Kidney capillary endothelial cell (primary cell): ENCODE data around the gene SV2C.

ENCODE experiments used
- DNase-seq: peaks from one replicate; pipeline ENCODE4 v3.0.0-alpha.2; 2018; ENCODE audit warnings: low spot score

The SV2C gene

DNA sequence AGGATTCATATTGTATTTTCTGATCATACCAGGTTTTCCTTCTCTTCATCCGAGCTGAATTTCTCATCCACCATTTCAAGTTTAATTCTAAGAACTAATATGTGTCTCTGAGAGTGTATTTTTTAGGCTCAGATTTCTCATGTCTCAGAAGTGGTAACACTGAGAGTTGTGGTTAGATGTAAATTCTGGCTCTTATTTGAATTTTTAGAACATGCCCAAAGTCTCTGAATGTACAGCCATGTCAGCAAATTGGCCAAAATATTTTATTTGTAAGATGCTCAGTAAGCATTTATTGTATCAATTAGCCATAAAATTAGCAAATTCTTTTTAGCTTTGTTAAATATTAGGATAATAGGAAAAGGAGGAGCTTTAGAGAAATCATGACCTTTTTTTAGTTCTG, 16.6 kb downstream of the SV2C start:
- DNase-seq = no peak

DNA sequence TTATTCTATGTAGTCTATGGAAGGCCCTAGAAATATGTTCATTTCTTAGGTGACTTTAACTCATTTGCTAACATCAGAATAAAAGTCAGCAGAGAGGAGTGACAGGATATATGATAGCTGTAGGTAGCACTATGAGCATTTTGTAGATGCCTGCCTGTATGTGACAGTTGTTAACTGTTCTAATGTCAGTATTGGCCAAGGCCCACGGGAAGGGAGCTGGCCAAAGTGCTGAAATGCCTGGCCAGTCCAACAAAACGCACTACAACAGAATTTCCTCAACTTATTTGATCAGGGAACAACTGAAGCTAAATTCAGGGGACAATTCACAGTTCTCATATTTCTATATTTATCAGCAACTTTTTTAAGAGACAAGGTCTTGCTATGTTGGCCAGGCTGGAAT, 20.8 kb downstream of the SV2C start:
- peak; percentile 13 for DNase-seq

DNA sequence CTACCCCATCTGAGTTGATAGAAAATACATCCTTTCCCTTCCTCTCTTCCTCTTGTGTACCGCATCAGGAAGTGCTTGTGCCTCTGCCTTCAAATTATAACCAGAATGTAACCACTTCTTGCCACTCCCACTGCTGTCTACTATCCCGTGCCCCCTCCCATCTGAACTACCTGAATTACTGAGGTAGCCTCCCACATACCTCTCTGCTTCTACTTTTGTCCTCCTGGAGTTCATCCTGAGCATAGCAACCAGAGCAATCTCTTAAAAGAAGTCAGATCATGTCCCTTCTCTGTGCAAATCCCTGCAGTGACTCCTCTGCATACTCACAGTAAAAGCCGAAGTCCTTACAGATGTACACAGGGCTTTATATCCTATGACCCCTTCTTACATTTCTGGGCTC, 23.0 kb downstream of the SV2C start:
- DNase-seq = no peak

DNA sequence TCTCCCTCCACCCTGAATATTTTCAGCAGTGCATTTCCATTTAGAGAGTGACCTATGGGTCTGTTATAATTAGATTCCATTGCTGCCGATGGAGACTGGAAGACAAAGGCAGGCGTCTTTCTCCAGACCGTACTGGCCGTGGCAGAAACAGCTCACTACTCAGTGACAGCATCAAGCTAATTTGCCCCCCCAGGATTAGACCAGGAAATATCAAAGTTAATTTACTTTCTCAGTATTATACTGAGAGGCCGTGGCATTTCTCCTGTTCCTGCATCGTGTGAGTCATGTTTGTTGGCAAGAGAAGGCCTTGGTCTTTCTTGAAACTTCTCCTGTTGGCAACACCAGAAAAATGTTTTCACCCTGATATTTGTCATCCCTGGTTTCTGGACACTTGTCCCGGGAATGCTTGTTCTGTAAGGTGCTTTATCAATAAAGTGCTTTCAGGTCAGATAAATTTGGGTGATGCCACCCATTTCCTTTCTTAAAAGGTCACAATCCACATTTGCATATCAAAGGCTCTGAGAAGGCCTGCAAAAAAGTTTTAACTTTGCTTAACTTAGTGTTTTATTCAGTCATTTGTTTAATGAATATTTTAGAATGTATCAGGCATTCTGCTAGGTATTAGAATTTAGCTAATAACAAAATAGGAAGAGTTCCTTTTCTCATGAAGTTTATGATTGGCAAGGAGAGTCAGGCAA, 28.4 kb downstream of the SV2C start:
- no peak for DNase-seq

DNA sequence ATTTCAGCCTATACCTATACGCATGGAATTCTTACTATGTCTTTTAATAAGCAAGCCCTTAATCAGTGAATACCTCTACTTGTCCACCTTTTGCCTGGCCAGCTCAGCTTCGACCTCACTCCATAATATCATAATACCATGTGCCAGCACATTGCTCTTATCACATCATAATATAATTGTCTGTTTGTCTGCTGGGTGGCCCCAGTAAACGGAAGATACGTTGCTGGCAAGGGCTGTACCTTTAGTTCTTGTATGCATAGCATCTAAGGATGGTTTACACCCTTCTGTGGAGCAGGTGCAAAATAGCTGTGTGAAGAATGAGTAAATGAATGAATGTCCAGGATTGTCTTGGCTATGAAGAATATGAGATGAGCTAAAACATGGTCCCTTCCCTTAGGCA, 29.9 kb downstream of the SV2C start:
- no peak for DNase-seq

DNA sequence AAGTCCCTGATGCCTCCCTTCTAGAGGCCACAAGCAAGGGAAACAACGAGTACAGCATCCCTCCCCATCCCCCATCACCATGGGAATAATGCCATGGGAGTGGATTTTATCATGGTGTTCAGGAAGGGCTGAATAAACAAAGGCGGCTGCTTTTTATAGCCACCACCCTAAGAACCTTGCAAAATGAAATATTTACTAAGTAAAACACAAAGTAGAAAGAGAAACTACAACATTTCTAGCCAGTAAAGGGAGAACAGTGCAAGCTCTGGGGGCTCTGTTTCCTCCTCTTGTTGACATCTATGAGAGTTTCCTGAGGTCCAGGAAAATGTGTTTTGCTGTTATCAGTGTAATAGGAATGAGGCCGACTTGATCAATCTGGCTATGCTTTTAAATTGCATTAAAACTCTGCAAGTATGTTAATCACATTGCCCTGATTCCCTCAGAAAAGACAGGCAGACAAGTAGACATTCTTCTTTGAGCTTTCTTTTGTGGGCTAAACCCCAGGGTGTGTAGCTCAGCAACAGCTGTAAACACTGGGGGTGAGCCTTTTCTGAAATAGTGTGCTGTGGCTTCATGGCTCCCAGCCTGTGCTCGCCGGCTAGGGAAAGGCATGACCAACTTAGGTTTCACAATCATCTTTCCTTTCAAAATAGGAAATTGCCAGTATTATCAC, 31.1 kb downstream of the SV2C start:
- DNase-seq = no peak

DNA sequence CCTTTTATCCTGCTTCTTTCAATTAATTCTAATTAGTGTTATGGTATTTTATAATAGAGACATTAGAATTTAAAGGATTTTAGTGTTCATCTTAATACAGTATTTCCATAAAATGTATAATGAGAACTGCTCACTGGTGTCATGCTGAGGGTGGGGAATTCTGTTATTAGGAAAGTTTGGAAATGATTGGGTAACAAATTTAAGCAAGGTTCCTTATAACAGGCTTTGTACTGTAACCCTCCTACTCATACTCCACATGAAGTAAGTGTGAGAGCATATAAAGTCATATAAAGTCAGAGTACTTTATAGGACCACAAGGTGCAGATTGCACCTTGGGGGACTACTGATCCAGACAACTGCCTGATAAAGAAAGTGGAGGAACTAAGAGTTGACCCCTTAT, 42.2 kb downstream of the SV2C start:
- DNase-seq = no peak

DNA sequence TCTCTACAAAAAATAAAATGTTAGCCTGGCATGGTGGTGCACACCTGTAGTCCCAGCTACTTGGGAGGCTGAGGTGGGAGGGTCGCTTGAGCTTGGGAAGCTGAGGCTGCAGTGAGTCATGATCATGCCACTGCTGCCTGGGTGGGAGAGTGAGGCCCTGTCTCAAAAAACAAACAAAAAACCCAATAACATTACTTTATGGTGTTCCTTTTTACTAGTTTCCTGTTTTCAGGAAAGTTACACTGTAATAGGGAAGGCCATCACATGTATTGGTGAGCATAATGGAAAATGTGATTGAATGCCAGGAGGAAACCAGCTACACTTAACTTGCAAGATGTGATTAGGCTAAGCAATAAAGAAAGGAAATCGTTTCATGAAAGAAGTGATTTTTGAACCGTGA, 42.7 kb downstream of the SV2C start:
- DNase-seq = no peak

DNA sequence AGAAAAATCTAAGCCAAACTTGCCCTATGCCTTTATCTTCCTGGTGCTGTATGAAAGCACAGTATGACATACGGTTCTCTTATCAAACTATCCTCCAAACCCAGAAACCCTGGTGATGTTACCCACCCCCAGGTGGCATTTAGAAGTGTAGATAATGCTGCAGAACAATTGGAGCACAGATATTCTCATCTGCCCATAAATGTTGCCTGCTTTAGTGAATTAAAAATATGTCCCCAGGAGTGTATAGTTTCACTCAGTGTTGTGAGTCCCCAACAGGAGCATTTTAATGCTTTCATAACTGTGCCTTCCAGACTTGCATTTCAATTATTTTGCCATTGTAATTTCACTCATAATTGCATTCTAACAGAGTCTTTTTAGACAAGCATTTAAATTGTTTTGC, 50.8 kb downstream of the SV2C start:
- DNase-seq = no peak

DNA sequence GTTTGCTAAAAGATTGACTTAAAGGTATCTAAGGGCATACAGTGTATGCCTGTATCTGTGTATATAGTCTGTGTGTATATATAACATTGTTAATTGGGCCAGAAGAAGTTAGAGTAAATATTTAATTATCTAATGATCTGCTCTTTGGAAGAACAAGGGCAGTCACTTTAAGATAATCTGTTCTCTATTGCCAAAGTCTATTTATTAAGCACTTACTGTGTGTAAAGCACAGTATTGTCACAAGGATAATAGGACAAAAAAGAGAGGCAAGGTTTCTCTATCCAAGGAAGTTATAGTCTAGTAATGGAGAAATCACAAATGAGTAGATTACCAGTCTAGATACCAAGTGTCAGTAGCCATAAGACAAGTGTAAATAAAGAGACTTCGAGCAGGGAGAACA, 51.5 kb downstream of the SV2C start:
- DNase-seq = no peak

DNA sequence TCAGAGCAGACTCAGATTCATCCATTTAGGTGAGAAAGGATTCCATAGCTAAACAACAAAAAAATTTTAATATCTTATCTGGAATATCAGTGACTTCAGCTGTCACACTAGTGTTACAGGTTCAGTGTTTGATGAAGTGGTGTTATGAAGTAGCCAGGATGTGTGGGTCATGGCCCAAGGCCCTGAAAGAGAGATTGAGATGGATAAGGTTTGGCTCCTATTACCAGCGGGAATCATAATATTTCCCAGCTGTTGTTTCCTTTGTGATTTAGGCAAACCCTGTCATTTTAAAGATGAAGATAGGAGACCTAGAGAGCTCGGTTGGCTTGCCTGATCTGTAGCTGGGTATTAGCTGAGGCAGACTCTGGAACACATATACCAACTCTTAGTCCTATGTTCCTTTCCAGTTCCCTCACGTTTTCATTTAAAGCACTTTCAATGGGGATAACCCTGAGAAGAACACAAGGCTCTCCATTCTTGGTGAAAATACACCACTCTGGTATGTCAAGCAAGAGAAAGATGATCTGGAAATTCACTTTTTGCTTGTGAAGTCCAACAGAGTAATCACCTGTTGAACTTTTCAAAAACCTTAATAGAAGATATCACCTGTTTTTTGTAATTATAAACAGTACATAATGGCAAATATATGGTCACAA, 54.8 kb downstream of the SV2C start:
- no peak for DNase-seq

DNA sequence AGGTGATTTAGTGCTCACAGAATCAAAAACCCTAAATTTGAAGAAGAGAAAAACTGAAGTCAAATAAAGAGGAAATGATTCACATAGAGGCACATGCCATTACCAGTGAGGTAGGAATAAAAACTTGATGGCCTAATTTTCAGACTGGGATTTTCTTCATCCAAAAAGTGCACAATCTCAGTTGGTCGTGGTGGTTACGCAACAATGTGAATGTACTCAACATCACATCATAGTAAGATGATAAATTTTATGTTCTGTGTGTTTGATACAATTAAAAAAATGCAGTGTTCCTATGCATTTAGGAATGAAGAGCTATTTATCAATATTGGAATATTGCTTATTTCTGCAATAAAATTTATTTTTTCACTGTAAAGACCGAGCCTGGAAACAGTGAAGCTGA, 60.7 kb downstream of the SV2C start:
- DNase-seq = no peak

DNA sequence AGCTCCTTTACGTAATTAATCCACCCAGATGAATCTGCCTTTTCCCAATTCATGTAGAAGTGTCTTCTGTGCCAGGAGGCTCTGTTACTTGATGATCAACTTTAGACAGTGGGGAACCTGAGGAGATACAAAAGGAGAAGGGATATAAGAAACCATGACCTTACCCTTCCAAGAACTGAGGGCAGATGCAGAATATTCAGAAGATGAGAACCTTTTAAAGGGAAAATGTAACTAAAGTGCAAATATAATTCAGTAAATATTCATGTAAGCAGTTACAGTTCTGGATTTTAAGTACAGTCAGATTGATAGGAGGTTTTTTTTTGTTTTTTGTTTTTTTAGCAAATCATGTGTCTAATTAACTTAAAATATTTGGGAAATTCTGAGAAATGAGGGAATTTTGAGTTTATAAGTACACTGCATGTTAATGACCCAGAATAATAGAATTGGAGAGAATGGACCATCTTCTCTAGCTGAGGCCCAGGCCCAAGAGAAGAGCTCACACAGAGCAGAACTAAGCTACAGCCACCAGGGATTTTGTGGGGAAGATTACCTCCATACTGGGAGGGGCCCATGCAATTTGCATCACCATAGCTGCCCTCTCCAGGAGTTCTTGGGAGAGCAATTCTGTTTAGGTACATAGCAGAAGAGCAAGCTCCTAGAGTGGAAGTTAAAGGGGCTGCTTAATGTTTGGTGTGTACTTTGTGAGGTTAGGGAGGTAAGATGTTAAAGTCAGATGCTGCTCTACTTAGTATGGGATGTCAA, 61.5 kb downstream of the SV2C start:
- no peak for DNase-seq

DNA sequence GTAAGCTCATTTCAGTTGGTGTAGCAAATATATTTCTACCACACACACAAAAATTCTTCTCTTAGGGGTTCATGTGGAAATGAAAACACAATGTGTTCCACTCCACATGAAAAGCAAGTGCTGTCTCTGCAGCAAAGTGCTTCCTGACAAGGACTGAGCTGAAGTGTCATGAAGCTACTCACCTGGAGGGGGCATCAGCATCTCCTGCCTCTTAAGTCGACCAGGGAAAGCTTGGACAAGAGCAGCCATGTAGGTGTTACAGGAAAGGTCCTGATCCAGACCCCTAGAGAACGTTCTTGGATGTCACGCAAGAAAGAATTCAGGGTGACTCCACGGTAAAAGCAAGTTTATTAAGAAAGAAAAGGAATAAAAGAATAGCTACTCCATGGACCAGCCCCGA, 62.8 kb downstream of the SV2C start:
- peak; percentile 0 for DNase-seq

DNA sequence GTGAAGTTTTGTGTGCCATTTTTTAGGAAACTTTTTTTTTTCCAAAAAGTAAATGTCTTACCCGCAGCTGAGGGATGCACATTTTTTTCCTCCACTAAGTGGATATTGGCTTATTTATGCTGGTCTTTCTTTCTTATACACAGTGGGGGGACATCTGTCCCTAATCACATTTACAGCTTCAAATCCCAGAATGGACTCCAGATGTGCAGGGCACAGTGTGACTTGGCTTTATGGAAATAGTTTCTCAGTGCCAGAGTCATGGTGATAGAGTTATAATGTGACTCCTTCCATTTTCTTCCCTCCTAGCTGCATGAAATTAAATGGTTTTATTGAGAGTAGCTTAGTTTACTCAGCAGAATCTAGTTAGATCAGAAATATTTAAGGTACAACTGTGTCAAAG, 66.5 kb downstream of the SV2C start:
- DNase-seq = no peak

DNA sequence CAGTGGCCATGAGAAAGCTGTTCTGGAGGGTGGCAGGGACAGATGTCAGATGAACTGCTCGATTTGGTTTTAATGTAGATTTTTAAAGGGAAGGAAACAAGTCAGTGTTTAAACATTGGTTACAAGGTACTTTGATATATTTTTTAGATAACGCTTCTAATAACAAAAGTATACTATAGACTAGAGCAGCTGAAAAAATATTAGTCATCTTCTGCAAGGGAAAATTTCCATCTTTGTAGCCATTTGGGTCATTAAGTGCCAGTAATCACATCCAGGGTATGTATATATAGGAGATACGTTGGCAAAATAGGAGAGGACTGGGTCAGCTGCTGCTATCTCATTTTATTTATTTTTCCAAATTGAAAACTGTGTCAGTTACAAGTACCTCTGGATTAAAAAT, 69.0 kb downstream of the SV2C start:
- DNase-seq = no peak

DNA sequence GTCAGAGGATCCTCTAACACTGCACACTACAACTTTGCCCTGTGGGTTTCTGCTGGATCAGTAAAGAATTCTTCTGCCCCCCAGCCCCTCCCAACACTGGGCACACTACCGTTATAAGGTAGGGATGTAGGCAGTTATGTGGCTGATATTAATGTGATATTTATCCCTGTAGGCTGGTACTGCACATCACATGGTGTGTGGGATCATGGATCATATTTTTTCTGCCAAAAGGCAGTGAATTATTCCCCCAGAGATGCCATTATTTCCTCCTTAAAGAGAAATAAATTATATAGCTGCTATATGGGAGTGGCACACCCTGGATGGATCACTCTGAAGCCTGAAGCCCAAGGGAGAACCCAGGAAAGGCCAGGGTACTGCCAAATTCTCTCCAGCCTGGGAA, 69.5 kb downstream of the SV2C start:
- no peak for DNase-seq

DNA sequence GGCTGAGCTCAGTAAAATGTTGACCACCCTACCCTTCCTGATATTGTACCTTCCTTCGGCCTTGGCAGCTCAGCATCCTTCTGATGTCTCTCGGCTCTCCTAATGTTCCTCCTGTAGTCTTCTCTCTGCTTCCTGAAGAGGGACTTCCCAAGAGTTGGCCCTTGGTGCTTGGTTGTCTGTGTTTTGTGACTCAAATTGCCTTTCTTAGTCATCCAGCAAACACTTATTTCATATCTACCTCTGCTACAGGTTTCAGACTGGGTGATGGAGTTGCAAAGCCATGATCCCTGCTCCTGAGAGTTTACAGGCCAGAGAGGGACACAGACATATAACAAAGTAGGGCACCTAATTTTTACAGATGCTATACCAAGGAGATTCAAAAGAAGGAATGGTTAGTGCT, 70.1 kb downstream of the SV2C start:
- DNase-seq = no peak

DNA sequence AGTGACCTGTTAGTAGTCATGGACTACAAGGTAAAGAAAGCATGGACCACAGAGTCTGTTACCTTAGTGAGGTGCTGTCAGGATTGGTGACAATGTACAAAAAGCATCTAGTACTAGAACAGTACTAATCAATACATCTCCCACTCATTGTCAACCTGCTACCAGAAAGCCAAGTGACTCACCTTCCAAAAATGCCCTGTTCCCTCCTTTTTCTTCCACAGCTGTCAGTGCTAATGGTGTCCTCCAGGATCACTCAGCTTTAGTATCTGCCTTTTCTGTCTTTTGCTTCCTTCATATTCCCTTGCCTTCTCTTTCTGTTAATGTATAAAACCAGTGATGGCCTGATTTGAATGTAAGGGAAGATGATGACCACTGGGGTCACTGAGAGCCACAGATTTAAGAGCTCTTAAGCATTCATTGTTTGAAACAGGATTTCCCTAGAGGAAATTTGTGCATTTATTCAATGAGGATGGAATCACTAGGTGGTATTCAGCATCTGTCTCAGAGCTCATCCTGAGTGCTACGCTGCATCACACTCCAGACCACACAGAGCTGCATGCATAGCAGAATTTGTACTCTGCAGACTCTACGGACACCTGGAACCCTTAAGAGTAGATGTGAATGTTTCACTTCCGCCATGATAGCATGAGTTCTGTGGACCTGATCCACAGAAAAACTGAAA, 71.0 kb downstream of the SV2C start:
- no peak for DNase-seq

DNA sequence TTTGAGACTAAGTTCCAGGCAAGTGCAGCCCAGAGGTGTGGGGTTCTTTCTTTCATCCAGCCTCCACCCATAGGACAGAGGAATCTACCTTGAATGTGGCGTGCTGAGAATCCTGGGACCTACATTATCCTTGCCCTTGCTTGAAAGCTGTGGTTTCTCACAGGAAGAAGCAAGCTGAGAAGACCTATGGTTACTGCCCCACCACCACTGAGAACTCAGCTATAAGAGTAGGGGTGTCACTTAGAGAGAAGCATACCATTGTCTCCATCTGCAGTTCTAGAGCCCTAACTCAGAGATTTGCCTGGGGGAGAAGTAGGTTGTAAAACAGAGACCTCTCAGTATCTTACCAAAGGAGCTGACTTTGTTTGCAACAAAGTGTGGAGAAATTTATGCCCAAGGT, 72.4 kb downstream of the SV2C start:
- DNase-seq = no peak

DNA sequence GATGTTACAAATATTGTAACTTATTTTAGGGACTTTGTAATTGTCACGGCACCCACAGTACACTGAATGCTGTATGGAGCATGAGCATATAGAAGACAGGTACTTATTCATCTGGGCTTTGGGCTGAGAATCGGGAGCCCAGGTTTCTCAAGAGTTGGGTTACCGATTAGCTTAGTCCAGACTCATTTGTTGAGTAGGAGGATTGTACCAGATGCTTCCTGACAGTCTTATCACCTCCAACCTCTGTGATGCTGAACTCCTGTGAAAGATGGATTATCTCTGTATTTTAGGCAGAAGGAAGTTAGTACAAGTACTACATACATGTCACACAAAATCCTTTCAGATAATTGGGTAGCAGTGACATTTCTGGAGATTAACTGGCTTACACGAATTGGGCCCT, 79.2 kb downstream of the SV2C start:
- no peak for DNase-seq

DNA sequence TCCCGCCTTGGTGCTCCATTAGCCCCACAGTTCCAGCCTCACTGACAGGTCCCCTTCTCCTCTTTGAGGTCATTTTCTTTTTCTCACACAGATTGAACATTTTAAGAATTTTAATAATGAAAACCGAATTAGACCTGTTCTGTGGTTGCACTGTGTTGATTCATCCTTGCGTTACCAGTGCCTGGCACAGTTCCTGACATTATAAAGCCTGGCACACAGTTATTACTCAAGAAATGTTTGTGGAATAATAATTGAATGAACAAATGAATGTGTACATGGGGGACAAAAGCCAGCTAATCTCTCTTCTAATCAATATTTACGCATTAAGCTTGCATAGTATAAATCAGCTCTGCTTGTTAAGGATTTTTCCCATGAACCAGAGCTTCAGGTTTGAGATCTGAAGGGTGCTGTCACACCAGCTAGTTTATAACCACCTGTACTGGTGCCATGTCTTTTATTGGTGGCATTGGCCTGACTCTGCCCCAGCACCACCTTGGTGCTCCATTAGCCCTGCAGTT, 80.0 kb downstream of the SV2C start:
- no peak for DNase-seq
